SKM-1 treated with dmso at 0.1 percent for 144 hours (cell line): ENCODE data around the gene HAS3.
"Not testable (repeated sequence)": the region's sequence is repeated elsewhere in the genome, so short reads cannot be mapped to it uniquely, and the experiment has no call there.

ENCODE experiments used
- DNase-seq: peaks from one replicate; lab custom pipeline; 2025; ENCODE audit not compliant: unreplicated experiment; lab: John Stamatoyannopoulos, UW

HAS3 gene

DNA sequence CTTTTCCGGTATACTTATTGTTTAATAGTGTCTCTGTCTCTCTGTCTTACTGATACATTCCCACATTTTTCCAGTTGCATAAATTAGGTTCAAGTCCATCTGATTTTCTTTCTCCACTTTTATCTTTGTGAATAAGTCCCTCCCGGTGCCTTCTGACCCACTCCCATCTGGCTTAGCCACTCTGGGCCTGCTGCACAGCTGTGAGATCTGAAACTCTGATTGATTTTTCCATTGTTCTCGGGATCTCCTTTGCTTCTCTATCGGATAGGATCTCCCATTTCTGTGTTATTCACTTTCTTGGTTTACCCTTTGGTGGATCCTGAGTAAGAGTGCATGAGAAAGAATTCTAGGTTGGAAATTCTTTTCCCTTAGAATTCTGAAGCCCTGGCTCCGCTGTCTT lies 35.6 kb downstream of the HAS3 start:
- DNase-seq, result no peak

DNA sequence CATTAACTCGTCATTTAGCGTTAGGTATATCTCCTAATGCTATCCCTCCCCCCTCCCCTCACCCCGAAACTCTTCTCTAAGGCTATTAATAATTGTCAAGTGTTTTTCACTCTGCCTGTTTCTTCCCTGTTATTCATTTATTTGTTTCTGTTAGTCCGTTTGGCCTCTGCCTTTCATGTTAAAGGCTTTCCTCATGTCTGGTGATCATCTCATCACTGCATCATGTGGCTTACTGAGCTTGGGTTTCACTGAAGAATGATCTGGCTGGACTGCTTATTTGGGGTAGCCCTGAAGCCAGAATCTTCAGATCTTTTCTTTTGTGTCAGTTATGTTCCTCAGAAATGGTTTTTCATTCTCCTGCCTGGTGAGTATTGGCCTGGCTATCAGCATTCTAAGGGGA lies 36.5 kb downstream of the HAS3 start:
- no peak for DNase-seq

DNA sequence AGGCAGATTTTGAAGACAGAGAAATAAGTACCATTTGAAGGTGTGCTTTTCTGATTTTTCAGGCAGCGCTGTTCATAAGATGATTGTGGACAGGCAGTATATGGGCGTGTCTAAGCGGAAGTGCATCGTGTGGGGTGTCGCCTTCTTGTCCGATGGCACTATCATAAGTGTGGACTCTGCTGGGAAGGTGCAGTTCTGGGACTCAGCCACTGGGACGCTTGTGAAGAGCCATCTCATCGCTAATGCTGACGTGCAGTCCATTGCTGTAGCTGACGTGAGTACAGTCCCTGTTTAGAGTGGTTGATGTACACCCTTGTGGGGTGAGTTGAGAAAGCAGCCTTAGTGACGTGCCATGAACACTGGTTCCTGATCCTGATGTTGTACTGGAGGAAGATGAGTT lies 37.7 kb downstream of the HAS3 start:
- DNase-seq, result no peak

DNA sequence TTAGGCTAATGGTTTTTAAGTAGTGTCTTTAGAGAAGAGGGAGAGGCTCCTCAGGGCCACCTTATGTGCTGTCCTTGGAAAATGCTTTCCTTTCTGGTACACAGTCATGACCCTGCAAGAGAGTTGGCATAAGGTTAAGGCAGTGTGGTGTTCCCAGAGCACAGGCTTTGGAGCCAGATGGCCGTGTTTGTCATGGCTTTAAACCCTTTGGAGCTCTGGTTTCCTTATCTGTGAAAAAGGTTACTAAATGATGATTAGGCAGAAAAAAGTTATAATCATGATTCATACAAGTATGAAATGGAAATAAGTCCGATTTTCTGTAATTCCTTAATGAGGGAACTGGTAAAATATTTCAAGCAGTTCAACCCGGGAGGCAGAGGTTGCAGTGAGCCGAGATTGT lies 40.2 kb downstream of the HAS3 start:
- DNase-seq, result no peak

DNA sequence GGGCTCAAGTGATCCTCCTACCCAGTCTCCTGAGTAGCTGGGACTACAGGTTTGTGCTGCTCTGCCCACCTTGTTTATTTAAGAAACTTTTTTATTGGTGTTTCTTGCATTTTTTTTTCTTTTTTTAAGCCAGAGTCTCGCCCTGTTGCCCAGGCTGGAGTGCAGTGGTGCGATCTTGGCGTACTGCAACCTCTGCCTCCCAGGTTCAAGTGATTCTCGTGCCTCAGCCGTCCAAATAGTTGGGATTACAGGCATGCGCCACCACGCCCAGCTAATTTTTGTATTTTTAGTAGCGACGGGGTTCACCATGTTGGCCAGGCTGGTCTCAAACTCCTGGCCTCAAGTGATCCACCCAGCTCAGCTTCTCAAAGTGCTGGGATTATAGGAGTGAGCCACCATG lies 44.2 kb downstream of the HAS3 start:
- DNase-seq, result not testable (repeated sequence)

GRCh38 chr16:69150146-69150865 lies 44.9 kb downstream of the HAS3 start:
- peak; percentile 56 for DNase-seq

GRCh38 chr16:69157196-69157595 lies 51.7 kb downstream of the HAS3 start:
- no peak for DNase-seq

DNA sequence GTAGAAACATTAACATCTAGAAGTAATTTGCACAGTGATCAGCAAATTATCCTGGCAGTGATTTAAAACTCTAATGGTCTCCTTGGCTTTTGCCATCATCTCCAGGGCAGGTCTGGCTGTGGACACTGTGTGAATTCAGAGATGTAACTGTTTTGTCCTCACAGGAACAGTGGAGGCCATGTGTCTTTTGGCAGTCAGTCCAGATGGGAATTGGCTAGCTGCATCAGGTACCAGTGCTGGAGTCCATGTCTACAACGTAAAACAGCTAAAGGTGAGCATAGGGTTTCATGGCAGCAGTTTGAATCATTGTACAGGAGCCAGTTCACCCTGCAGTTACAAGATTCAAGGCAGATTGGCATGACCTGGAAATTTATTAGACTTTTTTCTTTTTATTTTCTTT lies 54.7 kb downstream of the HAS3 start:
- no peak for DNase-seq

DNA sequence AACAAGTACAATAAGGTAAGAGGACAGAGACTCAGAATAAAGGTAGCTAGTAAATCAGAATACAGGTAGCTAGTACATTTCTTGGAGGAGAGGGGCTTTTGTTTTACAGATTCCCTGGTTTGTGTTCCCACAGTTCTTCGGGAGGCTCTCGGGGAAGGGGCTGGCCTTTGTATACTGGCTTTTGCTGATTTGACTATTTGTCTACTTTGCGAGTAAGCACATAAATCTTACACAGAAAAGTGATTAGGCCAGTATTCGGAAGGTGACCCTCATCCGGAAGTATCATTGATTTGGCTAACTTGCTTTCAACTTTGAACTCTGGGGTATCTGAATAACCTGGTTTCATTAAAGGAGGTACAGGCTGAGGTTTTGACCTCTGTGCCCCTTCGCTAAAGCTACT lies 60.1 kb downstream of the HAS3 start:
- DNase-seq, result no peak

DNA sequence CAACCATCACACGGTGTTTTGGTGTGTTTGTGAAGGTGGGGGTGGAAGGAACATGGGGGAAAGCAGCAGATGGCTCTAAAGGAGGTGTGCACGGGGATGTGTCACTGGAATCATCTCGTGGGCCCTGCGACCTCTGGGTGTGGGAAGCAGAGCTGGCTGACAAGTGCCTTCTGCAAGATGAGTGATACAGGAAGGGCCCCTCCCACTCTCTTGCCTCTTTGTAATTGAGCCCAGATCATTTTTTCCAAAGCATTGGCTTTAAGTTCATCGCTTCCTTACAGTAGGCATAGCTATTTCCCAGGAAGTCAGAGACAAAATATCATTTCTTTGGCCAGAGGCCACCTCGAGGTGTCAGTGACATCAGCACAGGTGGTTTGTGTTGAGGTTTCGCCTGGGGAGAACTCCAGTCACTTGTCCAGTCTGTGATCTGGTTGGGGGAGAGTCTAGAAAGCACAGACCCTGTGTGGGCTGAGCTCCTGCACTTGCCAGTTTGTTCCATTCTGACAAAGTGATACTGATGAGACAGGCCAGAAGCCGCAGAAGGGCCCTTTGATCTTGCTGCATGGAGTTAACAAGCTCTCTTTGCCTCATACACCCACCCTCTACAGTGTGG lies 60.9 kb downstream of the HAS3 start:
- DNase-seq, result no peak

- no peak for DNase-seq
Measured at GRCh38 chr16:69166946-69167930, 61.8 kb downstream of the HAS3 start.
